Choroid plexus epithelial cell (primary cell): Measurements from ENCODE around the gene TUBB2B.
"Not testable (repeated sequence)": the region's sequence is repeated elsewhere in the genome, so short reads cannot be mapped to it uniquely, and the experiment has no call there.

ENCODE experiments used
- DNase-seq: peaks from one replicate; pipeline ENCODE4 v3.0.0-alpha.2; 2010; ENCODE audit warnings: low read depth
- H3K4me3 ChIP-seq: 2 replicates; pipeline ENCODE4 v1.5.1; 2011; ENCODE audit warnings: low read depth, mild to moderate bottlenecking, control low read depth, low read length, moderate library complexity
- CTCF ChIP-seq: conservative IDR thresholded peaks from 2 replicates; pipeline ENCODE4 v1.5.1; 2011; ENCODE audit warnings: low read depth, mild to moderate bottlenecking, control low read depth, inconsistent platforms, low read length, moderate library complexity

Gene TUBB2B

DNA sequence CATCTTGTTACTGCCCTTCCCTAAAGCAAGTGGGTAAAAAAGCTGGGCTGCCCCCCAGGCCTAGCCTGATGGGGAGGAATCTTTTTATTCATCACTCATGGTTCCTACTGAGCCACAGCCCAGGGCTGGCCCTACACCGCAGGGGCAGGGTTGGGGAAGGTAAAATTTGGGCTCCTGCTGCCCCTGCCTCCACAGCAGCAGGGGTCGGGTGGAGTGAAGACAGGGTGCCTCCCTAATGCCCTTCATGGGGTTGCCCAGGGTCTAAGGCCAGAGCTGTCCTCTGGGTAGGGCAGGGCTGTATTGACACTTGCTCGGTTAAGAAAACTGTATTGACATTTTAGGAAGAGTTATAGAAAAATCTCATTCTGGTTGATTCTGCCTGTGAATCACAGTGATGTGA lies 22.4 kb upstream of the TUBB2B start:
- no peak overlapping the region for H3K4me3 ChIP-seq
- TF ChIP-seq CTCF, result no peak
- DNase-seq, result no peak

DNA sequence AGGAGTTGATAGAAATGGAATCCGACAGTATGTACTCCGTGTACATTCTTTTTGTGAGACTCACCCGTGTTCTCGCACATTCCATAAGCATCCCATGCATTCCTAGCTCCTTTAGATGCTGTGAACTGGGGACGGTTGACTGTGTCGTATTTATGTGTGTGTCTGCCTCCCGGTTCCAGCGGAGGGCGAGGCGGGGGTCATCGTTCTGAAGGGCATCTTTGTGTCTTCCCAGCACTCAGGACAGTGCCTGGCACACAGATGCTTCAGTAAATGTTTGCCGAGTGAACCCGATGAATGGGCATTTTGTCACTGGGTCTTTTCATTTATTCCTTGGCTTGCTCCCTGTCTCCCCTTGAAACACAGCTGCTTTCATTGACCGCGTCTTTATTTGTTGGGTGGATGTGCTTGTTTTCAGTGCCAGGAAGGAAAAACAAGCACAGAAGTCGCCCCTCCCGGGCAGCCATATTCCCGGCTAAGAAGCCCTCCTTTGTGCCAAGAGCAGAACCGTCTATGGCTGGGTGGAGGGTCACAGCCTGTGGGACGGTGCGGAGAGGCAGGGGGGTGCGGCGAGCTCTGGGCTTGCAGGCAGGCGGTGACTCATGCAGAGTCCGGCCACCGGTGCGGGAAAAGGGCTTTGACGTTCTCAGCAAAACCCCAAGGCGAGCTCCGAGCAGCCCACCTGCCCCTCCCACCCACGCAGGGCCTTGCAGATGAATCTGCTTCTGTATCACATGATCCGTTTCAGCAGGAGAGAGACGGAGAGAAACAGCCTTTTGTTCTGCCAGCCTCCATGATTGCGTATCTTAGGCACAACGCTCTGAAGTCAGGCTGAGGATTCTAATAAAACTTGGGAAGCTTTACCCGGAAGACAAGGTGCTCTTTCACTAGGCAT lies 20.0 kb upstream of the TUBB2B start:
- DNase-seq, result peak; percentile 97
- no peak for TF ChIP-seq CTCF
- H3K4me3 ChIP-seq, result peak overlapping the region; percentile 45

- H3K4me3 ChIP-seq, result no peak overlapping the region
- no peak for TF ChIP-seq CTCF
- DNase-seq, result no peak
Observed at GRCh38 chr6:3245216-3245615, 17.8 kb upstream of the TUBB2B start.

DNA sequence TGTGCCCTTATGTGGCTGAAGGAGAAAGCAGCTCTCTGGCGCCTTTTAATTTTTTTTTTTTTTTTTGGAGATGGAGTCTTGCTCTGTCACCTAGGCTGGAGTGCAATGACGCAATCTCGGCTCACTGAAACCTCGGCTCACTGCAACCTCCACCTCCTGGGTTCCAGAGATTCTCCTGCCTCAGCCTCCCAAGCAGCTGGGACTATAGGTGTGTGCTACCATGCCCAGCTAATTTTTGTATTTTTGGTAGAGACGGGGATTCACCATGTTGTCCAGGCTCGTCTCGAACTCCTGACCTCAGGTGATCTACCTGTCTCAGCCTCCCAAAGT lies 17.3 kb upstream of the TUBB2B start:
- not testable (repeated sequence) for DNase-seq, H3K4me3 ChIP-seq

GRCh38 chr6:3244003-3244831 lies 16.8 kb upstream of the TUBB2B start:
- H3K4me3 ChIP-seq, result no peak overlapping the region
- no peak for DNase-seq
- TF ChIP-seq CTCF, result no peak

DNA sequence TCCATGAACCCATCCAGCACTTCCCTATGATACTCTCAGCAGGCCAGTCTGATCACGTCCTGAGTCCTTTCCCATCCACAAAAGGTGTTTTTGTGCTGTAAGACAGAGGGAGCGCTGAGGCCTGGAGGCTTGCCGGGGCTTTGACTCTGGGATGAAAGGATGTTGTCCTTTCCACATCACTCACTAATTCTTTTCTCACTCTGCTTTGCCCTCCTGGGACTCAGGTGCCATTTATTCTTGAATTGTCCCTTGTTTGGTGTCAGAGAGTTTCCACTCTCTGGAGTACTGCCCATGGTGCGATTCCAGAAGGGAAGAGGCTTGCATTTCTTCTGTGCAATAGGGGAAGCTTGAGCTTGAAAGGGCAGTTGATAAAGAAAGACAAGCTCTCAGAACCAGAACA lies 15.3 kb upstream of the TUBB2B start:
- no peak for TF ChIP-seq CTCF
- no peak overlapping the region for H3K4me3 ChIP-seq
- no peak for DNase-seq

DNA sequence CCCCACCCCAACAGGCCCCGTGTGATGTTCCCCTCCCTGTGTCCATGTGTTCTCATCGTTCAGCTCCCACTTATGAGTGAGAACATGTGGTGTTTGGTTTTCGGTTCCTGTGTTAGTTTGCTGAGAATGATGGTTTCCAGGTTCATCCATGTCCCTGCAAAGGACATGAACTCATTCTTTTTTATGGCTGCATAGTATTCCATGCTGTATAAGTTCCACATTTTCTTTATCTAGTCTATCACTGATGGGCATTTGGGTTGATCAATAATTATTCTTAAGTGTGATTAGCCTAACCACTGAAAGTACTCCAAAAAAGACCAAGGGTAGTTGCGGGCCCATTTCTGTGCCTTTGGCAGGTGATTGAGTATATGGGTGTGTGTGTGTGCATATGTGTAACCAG lies 14.3 kb upstream of the TUBB2B start:
- DNase-seq, H3K4me3 ChIP-seq: not testable (repeated sequence)

- DNase-seq, result no peak
- TF ChIP-seq CTCF, result no peak
- H3K4me3 ChIP-seq, result no peak overlapping the region
Observed at GRCh38 chr6:3240595-3240994, 13.1 kb upstream of the TUBB2B start.
